ENCODE measurements around the gene POU2F3. TPM values are rescaled to one million over a fixed set of nuclear protein-coding genes. Genes with fewer than 3 reads are reported as not detected.

POU2F3 gene
- total and polyA plus RNA-seq, 2 of the 13 experiments (the other 11 are each of a cell fraction or from before 2014, with no cell fraction given) = not detected

DNA sequence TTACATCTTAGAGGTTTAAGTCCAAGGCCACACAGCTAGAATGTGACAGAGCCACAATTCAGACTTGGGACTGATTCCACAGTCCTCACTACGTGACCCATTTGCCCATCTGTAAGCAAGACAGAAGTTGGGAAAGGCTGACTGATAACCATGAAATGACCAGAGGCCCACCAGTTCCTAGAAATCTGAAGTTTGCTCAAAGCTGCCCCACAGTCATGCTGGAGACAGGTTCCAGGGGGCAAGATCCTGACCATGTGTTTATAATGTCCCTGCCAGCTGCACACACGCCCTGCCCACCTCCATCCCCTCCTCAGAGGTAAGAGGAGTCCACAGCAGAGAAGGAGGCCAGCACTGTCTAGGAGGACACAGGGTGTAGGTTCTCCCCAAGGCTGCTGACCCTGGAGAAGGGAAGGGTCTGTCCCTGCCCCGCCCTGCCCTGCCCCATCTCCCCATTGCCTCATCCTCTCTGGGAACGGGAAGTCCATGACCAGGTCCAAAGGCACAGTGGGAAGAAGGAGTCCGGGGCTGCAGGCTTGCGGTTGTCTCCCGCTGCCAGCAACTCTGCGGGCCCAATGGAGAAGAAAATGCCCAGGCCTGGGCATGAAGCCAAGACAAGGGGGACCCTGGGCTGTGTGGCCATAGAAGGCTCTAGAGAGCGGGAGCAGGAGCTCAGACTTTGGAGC, 41.0 kb upstream of the POU2F3 start (continued):
- TF ChIP-seq ZMYM4 (CRISPR knock-in tag; IDR thresholded peaks at IDR 0.05) (no peak), ADNP (CRISPR knock-in tag; IDR thresholded peaks at IDR 0.05) (no peak), ZBTB21 (CRISPR knock-in tag; IDR thresholded peaks at IDR 0.05) (no peak), ZNF674 (CRISPR knock-in tag; IDR thresholded peaks at IDR 0.05; ENCODE audit: low read depth) (no peak), ZNF547 (CRISPR knock-in tag; IDR thresholded peaks at IDR 0.05) (0 out of 2 replicates have a peak, but pooled peaks have one; percentile 31), FOXO1 (CRISPR knock-in tag; IDR thresholded peaks at IDR 0.05) (no peak), ZNF30 (CRISPR knock-in tag; IDR thresholded peaks at IDR 0.05) (no peak), NR1H2 (CRISPR knock-in tag; IDR thresholded peaks at IDR 0.05; ENCODE audit: borderline replicate concordance, low read depth) (no peak), KDM4B (CRISPR knock-in tag; IDR thresholded peaks at IDR 0.05) (no peak), TP53 (CRISPR knock-in tag; conservative IDR thresholded peaks at IDR 0.05) (no peak), ZC3H4 (CRISPR knock-in tag; IDR thresholded peaks at IDR 0.05; ENCODE audit: borderline replicate concordance) (no peak), ZNF724P (CRISPR knock-in tag; IDR thresholded peaks at IDR 0.05; ENCODE audit: borderline replicate concordance) (no peak), GABPB1 (CRISPR knock-in tag; IDR thresholded peaks at IDR 0.05) (peak; percentile 24), ZNF33A (CRISPR knock-in tag; IDR thresholded peaks at IDR 0.05; ENCODE audit: borderline replicate concordance) (no peak), ZBTB7A (CRISPR knock-in tag; IDR thresholded peaks at IDR 0.05) (no peak; the same call in 1 of the 2 replicates), CENPT (CRISPR knock-in tag; IDR thresholded peaks at IDR 0.05; ENCODE audit: low read depth) (no peak), DMAP1 (CRISPR knock-in tag; IDR thresholded peaks at IDR 0.05) (0 out of 2 replicates have a peak, but pooled peaks have one; percentile 13), POLR2G (IDR thresholded peaks at IDR 0.05; ENCODE audit: low read depth, low read length) (no peak), IRF1 (CRISPR knock-in tag; IDR thresholded peaks at IDR 0.05; ENCODE audit: low read depth) (no peak), ATF1 (CRISPR knock-in tag; IDR thresholded peaks at IDR 0.05) (no peak), ZNF354B (CRISPR knock-in tag; IDR thresholded peaks at IDR 0.05) (no peak), ZNF451 (CRISPR knock-in tag; IDR thresholded peaks at IDR 0.05) (0 out of 2 replicates have a peak, but pooled peaks have one; percentile 66)
- TF ChIP-seq, protein P1, sequence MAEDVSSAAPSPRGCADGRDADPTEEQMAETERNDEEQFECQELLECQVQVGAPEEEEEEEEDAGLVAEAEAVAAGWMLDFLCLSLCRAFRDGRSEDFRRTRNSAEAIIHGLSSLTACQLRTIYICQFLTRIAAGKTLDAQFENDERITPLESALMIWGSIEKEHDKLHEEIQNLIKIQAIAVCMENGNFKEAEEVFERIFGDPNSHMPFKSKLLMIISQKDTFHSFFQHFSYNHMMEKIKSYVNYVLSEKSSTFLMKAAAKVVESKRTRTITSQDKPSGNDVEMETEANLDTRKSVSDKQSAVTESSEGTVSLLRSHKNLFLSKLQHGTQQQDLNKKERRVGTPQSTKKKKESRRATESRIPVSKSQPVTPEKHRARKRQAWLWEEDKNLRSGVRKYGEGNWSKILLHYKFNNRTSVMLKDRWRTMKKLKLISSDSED (CRISPR knock-in tag; IDR thresholded peaks at IDR 0.05) = peak; percentile 69; the same call in 1 of the 2 replicates
- TF ChIP-seq, protein P2, sequence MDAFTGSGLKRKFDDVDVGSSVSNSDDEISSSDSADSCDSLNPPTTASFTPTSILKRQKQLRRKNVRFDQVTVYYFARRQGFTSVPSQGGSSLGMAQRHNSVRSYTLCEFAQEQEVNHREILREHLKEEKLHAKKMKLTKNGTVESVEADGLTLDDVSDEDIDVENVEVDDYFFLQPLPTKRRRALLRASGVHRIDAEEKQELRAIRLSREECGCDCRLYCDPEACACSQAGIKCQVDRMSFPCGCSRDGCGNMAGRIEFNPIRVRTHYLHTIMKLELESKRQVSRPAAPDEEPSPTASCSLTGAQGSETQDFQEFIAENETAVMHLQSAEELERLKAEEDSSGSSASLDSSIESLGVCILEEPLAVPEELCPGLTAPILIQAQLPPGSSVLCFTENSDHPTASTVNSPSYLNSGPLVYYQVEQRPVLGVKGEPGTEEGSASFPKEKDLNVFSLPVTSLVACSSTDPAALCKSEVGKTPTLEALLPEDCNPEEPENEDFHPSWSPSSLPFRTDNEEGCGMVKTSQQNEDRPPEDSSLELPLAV (CRISPR knock-in tag; conservative IDR thresholded peaks at IDR 0.05; ENCODE audit: low read depth) = no peak
